ENCODE measurements around the gene TTLL10.

- TF ChIP-seq EP300 (IDR thresholded peaks at IDR 0.05) = no peak
- no peak for TF ChIP-seq POLR2A (IDR thresholded peaks at IDR 0.05)
- TF ChIP-seq CTCF (IDR thresholded peaks at IDR 0.05) = no peak
- no peak for TF ChIP-seq POLR2AphosphoS5 (IDR thresholded peaks at IDR 0.05)
Observed at GRCh38 chr1:1212780-1213344, 39.2 kb downstream of the TTLL10 start.
